Measurements from ENCODE around the gene CDCA8. TPM values are rescaled to one million over a fixed set of nuclear protein-coding genes. Genes with fewer than 3 reads are reported as not detected.

CDCA8 gene
- total and polyA plus RNA-seq, 2 experiments from 2014 or later = 31.6 to 37.9 TPM

DNA sequence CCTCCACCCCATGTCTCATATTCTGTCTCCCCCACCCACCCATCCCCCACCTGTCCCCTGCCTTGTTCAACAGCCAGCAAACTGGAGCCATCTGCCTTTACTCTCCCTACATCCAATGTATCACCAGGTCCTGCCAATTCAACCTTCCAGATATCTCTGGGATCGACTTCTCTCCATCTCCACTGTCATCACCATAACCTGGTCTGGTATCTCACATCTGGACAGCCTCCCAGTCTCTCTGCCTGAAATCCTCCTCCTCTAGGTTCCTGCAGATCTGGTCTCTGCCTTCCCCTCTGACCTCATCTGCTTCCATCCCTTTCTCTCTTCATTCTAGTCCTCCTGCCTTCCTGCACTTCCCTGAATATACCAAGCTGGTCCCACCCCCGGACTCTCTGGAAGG lies 22.2 kb upstream of the CDCA8 start (continued):
- no peak for TF ChIP-seq ZNF462 (CRISPR knock-in tag; IDR thresholded peaks at IDR 0.05)
- TF ChIP-seq EZH2 (IDR thresholded peaks at IDR 0.05; ENCODE audit: low read depth, unreplicated experiment) = no peak
- TF ChIP-seq REST (IDR thresholded peaks at IDR 0.05; ENCODE audit: unreplicated experiment) = no peak
- TF ChIP-seq POLR2AphosphoS5 (IDR thresholded peaks at IDR 0.05; ENCODE audit: low read depth) = no peak
- TF ChIP-seq ZNF331 (CRISPR knock-in tag; IDR thresholded peaks at IDR 0.05; ENCODE audit: low read depth) = no peak
- no peak for TF ChIP-seq CREB1 (CRISPR knock-in tag; IDR thresholded peaks at IDR 0.05; ENCODE audit: low read depth)
- no peak for TF ChIP-seq STAT1 (IDR thresholded peaks at IDR 0.05; ENCODE audit: unreplicated experiment)
